Cardiac muscle cell (in vitro differentiated cells and primary cell): ENCODE measurements around the gene GNAZ. TPM values are rescaled to one million over a fixed set of nuclear protein-coding genes. Genes with fewer than 3 reads are reported as not detected.

Source experiments
- DNase-seq, 2 donors: peaks; one replicate each; pipeline versions ENCODE4 v3.0.0 to v3.0.0-alpha.2; 2010 to 2017; ENCODE audit warnings: low read depth in 1 of 2, low spot score in 1 of 2
- H3K27ac ChIP-seq: fragments of 200-600 bp; sonication (generic); 2 replicates; pipeline ENCODE4 v1.5.1; 2016
- H3K27me3 ChIP-seq: fragments of 200-600 bp; sonication (generic); 2 replicates; pipeline ENCODE4 v1.6.0; 2016; ENCODE audit warnings: control low read depth
- H3K36me3 ChIP-seq: fragments of 200-600 bp; sonication (generic); 2 replicates; pipeline ENCODE4 v1.5.1; 2016; ENCODE audit warnings: control low read depth
- H3K4me1 ChIP-seq: fragments of 200-600 bp; sonication (generic); 2 replicates; pipeline ENCODE4 v1.8.1; 2017; ENCODE audit warnings: low read depth, mild to moderate bottlenecking, mixed run types
- H3K4me3 ChIP-seq: fragments of 200-600 bp; sonication (generic); 2 replicates; pipeline ENCODE4 v1.5.1; 2016; ENCODE audit warnings: mild to moderate bottlenecking
- H3K9me3 ChIP-seq: fragments of 200-600 bp; sonication (generic); 2 replicates; pipeline ENCODE4 v1.5.1; 2017; ENCODE audit warnings: low read depth, mild to moderate bottlenecking, control low read depth
- CTCF ChIP-seq: IDR thresholded peaks from 2 replicates; pipeline ENCODE4 v1.5.1; 2012; ENCODE audit warnings: low read depth, mild to moderate bottlenecking, low read length
- polyA plus RNA-seq: library from polyadenylated mRNA; unstranded; fragments of >200 nt; fragmentation: Nextera tagmentation; extraction: Ambion mirVana; gene quantifications from 2 replicates; pipeline ENCODE4 v1.2.1, GENCODE V29; 2016
- total RNA-seq: library from RNA; depleted of rRNA; stranded (reverse); fragments of >200 nt; gene quantifications from 2 replicates; pipeline ENCODE4 v1.2.3, GENCODE V29; 2016

The GNAZ gene
- total and polyA plus RNA-seq, 2 experiments from 2014 or later: 1.8 to 3.7 TPM

GRCh38 chr22:23144932-23145877, 74.9 kb downstream of the GNAZ start, which contains the start of gene RAB36:
TSS of gene RAB36 (plus strand) at chr22:23145477. CDS start at chr22:23146617, 1,140 bp downstream.
- no peaks in the 10 kb centered on the region for H3K36me3 ChIP-seq
- H3K4me1 ChIP-seq: peaks cover 3% of the 10 kb centered on the region
- H3K9me3 ChIP-seq: no peaks in the 10 kb centered on the region
- DNase-seq: peak; percentile 99
- no peaks in the 10 kb centered on the region for H3K27me3 ChIP-seq
- no peak within 1 kb of the TSS for H3K27ac ChIP-seq
- peak within 1 kb of the TSS; percentile 22 for H3K4me3 ChIP-seq
- TF ChIP-seq CTCF: no peak

- H3K9me3 ChIP-seq: no peaks in the 10 kb centered on the region
- no peak overlapping the region for H3K27ac ChIP-seq
- DNase-seq: no peak
- peaks cover 3% of the 10 kb centered on the region for H3K4me1 ChIP-seq
- H3K36me3 ChIP-seq: no peaks in the 10 kb centered on the region
- no peaks in the 10 kb centered on the region for H3K27me3 ChIP-seq
- TF ChIP-seq CTCF: no peak
- H3K4me3 ChIP-seq: peak overlapping the region; percentile 22
Measured at GRCh38 chr22:23145878-23146470, 75.7 kb downstream of the GNAZ start.

- DNase-seq: peak in 1 of 2 donors; percentile 18
- Histone ChIP-seq H3K27ac (no peak overlapping the region), H3K4me1 (peaks cover 3% of the 10 kb centered on the region), H3K9me3 (no peaks in the 10 kb centered on the region), H3K4me3 (no peak overlapping the region), H3K36me3 (no peaks in the 10 kb centered on the region), H3K27me3 (no peaks in the 10 kb centered on the region)
- TF ChIP-seq CTCF: no peak
Measured at GRCh38 chr22:23146478-23147205, 76.3 kb downstream of the GNAZ start.

GRCh38 chr22:23147617-23148387, 77.5 kb downstream of the GNAZ start:
- TF ChIP-seq CTCF: no peak

More at GRCh38 chr22:23147617-23148387, 77.5 kb downstream of the GNAZ start:
- no peaks in the 10 kb centered on the region for H3K36me3 ChIP-seq
- H3K9me3 ChIP-seq: no peaks in the 10 kb centered on the region
- H3K27me3 ChIP-seq: no peaks in the 10 kb centered on the region
- DNase-seq: peak in 1 of 2 donors; percentile 92
- no peak overlapping the region for H3K4me3 ChIP-seq
- no peaks in the 10 kb centered on the region for H3K4me1 ChIP-seq
- H3K27ac ChIP-seq: no peak overlapping the region
